Uterus (tissue), 2 donors: ENCODE measurements around the gene NHEJ1.

Experiments
- POLR2A ChIP-seq, 2 donors: fragments of 450-650 bp; IDR thresholded peaks; one replicate each; pipeline ENCODE4 v1.6.1; 2016; ENCODE audit warnings: antibody characterized with exemption in 2 of 2, mild to moderate bottlenecking in 1 of 2, moderate library complexity in 1 of 2
- TF ChIP-seq, protein P1 (sequence below), 4 experiments: fragments of 200-600 bp in 2 of 4; fragments of 450-650 bp in 2 of 4; sonication (generic) in 2 of 4; IDR thresholded peaks; one replicate each; pipeline ENCODE4 v1.5.1; 2016 to 2019; ENCODE audit warnings: antibody characterized with exemption in 4 of 4, mild to moderate bottlenecking in 2 of 4, moderate library complexity in 1 of 4

DNA sequence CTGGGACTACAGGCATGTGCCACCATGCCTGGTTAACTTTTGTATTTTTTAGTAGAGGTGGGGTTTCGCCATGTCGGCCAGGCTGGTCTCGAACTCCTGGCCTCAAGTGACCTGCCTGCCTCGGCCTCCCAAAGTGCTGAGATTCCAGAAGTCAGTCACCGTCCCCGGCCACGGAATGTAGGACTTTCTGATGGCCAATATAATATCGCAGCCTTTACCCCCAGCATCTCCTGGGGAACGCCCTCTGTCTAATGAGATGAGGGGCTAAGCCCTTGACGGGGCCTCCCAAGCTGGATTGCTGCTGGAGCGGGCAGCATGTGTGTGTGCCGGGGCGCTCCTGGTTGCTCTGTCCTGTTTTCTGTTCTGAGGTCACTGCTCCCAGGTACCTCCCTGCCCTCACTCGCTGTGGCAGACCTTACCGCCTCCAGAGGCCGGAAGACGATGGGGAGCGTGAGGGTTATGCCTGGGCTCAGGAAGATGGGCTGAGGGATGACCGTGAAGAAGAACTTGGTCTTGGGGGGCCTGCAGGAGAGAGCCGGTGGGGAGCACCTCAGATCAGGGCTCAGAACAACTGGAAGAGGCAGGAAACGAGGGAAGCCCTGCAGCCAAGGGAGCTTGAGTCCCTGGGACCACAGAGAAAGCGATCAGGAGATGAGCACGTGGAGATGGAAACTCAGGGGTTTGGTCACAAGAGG, 128.4 kb downstream of the NHEJ1 start:
- TF ChIP-seq, protein P1, sequence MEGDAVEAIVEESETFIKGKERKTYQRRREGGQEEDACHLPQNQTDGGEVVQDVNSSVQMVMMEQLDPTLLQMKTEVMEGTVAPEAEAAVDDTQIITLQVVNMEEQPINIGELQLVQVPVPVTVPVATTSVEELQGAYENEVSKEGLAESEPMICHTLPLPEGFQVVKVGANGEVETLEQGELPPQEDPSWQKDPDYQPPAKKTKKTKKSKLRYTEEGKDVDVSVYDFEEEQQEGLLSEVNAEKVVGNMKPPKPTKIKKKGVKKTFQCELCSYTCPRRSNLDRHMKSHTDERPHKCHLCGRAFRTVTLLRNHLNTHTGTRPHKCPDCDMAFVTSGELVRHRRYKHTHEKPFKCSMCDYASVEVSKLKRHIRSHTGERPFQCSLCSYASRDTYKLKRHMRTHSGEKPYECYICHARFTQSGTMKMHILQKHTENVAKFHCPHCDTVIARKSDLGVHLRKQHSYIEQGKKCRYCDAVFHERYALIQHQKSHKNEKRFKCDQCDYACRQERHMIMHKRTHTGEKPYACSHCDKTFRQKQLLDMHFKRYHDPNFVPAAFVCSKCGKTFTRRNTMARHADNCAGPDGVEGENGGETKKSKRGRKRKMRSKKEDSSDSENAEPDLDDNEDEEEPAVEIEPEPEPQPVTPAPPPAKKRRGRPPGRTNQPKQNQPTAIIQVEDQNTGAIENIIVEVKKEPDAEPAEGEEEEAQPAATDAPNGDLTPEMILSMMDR (IDR thresholded peaks at IDR 0.05) = no peak
- TF ChIP-seq POLR2A (IDR thresholded peaks at IDR 0.05) = no peak
